Activated CD8-positive, alpha-beta memory T cell treated with anti-CD3 and anti-CD28 coated beads, Interleukin-2, amount 50 U/mL, for 4 hours (primary cell): ENCODE measurements around the gene LST1.

Source experiments
- DNase-seq: peaks from one replicate; pipeline ENCODE4 v3.0.0-alpha.2; 2020

Gene LST1

GRCh38 chr6:31586008-31586407 lies at the start of gene LST1:
Gene LST1, plus strand, starts transcription at chr6:31586277. Its CDS starts 1,023 bp downstream, at chr6:31587300.
- no peak for DNase-seq

GRCh38 chr6:31538805-31539400 lies 47.2 kb upstream of the LST1 start:
- no peak for DNase-seq

GRCh38 chr6:31540640-31541039 lies 45.4 kb upstream of the LST1 start:
- DNase-seq = no peak

- peak; percentile 64 for DNase-seq
These were observed 44.9 kb upstream of the LST1 start for GRCh38 chr6:31541059-31541657.

- peak; percentile 90 for DNase-seq
These were observed 44.2 kb upstream of the LST1 start, which contains the start of gene DDX39B for GRCh38 chr6:31541658-31542521. Gene DDX39B, minus strand, starts transcription at chr6:31542003. Its CDS starts 1,471 bp downstream, at chr6:31540532.

- no peak for DNase-seq
These were observed 42.4 kb upstream of the LST1 start for GRCh38 chr6:31543639-31544038.

- DNase-seq = no peak
These were observed 41.4 kb upstream of the LST1 start for GRCh38 chr6:31544676-31545075.

- no peak for DNase-seq
These were observed 40.8 kb upstream of the LST1 start for GRCh38 chr6:31545291-31545690.

GRCh38 chr6:31546339-31546957 lies 39.6 kb upstream of the LST1 start, which contains the start of gene ATP6V1G2:
Gene ATP6V1G2, minus strand, starts transcription at chr6:31546608. Its CDS starts 49 bp downstream, at chr6:31546559.
- DNase-seq = peak; percentile 84

- peak; percentile 87 for DNase-seq
These were observed 38.9 kb upstream of the LST1 start, which contains the start of gene NFKBIL1 for GRCh38 chr6:31546958-31547726. Gene NFKBIL1, plus strand, starts transcription at chr6:31547608. Its CDS starts 87 bp downstream, at chr6:31547695.

GRCh38 chr6:31547727-31548543 lies 38.1 kb upstream of the LST1 start:
- DNase-seq = no peak

- no peak for DNase-seq
These were observed 37.6 kb upstream of the LST1 start for GRCh38 chr6:31548544-31548873.

GRCh38 chr6:31551371-31551770 lies 34.7 kb upstream of the LST1 start:
- peak; percentile 62 for DNase-seq

- DNase-seq = no peak
These were observed 29.8 kb upstream of the LST1 start for GRCh38 chr6:31556307-31556706.

- no peak for DNase-seq
These were observed 28.4 kb upstream of the LST1 start for GRCh38 chr6:31557443-31558317.

- no peak for DNase-seq
These were observed 27.8 kb upstream of the LST1 start for GRCh38 chr6:31558318-31558625.

- peak; percentile 69 for DNase-seq
These were observed 27.2 kb upstream of the LST1 start for GRCh38 chr6:31558631-31559500.

- no peak for DNase-seq
These were observed 26.5 kb upstream of the LST1 start for GRCh38 chr6:31559606-31559957.

- no peak for DNase-seq
These were observed 25.9 kb upstream of the LST1 start for GRCh38 chr6:31559958-31560696.
